Upper lobe of left lung (tissue), 4 donors: ENCODE results near the gene MGAM2.

Experiments used
- CTCF ChIP-seq, 6 experiments: fragments of 450-650 bp in 4 of 6; fragments of 200-600 bp in 2 of 6; sonication (generic) in 2 of 6; IDR thresholded peaks; one replicate each; pipeline ENCODE4 v1.5.1; 2016 to 2019; ENCODE audit warnings: antibody characterized with exemption in 6 of 6
- EP300 ChIP-seq, 4 donors: sonication (generic); formaldehyde crosslinking; IDR thresholded peaks; one replicate each; pipeline ENCODE4 v1.5.1; 2017; ENCODE audit warnings: antibody characterized with exemption in 4 of 4, control low read depth in 2 of 4
- POLR2A ChIP-seq, 4 donors: fragments of 450-650 bp; IDR thresholded peaks; one replicate each; pipeline ENCODE4 v1.5.1; 2016 to 2017; ENCODE audit warnings: antibody characterized with exemption in 4 of 4, mild to moderate bottlenecking in 2 of 4
- POLR2AphosphoS5 ChIP-seq, 2 donors: sonication (generic); formaldehyde crosslinking; IDR thresholded peaks; one replicate each; pipeline ENCODE4 v1.5.1; 2017; ENCODE audit warnings: antibody characterized with exemption in 2 of 2

DNA sequence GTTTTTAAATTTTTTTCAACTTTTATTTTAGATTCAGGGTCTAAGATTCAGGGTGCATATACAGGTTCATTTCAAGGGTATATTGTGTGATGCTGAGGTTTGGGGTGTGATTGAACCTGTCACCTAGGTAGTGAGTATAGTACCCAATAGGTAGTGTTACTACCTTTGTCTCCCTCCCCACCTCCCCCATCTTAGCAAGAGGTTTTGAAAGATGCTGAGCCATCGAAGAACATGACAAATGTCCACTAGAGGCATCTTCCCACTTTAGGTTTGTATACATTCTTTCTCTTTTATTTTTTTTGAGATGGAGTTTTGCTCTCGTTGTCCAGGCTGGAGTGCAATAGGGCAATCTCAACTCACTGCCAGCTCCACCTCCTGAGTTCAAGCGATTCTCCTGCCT is 880 bp upstream of the MGAM2 start:
- TF ChIP-seq POLR2AphosphoS5 (IDR thresholded peaks at IDR 0.05): no peak
- TF ChIP-seq CTCF (IDR thresholded peaks at IDR 0.05): no peak
- no peak for TF ChIP-seq POLR2A (IDR thresholded peaks at IDR 0.05)
- no peak for TF ChIP-seq EP300 (IDR thresholded peaks at IDR 0.05)
